Renal cortical epithelial cell (primary cell): Measurements from ENCODE around the gene ANKS1B. TPM values are rescaled to one million over a fixed set of nuclear protein-coding genes. Genes with fewer than 3 reads are reported as not detected.

Experiments
- DNase-seq: peaks from one replicate; pipeline ENCODE4 v3.0.0-alpha.2; 2011; ENCODE audit warnings: low read depth
- total RNA-seq: library from RNA; depleted of rRNA; stranded (reverse); fragments of >200 nt; gene quantifications from 2 replicates; pipeline ENCODE4 v1.2.3, GENCODE V29; 2014

The ANKS1B gene
- total RNA-seq, 1 donor from 2014 or later: 6.9 TPM

DNA sequence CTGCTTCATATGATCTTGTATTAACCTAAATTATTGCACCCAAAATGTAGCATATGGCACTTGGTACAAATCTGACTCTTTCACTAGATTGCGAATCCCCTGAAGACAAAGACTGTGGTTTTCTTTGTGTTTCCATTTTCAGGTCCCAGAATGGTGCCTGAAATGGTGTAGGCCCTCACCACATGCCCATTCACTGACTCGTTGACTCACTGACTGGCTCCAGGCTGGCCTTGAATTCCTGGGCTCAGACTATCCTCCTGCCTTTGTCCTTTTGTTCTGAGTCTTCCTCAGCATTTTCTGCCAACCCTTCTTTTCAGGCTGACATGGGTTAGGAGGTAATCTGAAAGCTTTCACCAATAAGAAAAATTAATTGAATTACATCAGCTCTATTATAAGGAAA is 705.8 kb downstream of the ANKS1B start:
- DNase-seq: no peak

DNA sequence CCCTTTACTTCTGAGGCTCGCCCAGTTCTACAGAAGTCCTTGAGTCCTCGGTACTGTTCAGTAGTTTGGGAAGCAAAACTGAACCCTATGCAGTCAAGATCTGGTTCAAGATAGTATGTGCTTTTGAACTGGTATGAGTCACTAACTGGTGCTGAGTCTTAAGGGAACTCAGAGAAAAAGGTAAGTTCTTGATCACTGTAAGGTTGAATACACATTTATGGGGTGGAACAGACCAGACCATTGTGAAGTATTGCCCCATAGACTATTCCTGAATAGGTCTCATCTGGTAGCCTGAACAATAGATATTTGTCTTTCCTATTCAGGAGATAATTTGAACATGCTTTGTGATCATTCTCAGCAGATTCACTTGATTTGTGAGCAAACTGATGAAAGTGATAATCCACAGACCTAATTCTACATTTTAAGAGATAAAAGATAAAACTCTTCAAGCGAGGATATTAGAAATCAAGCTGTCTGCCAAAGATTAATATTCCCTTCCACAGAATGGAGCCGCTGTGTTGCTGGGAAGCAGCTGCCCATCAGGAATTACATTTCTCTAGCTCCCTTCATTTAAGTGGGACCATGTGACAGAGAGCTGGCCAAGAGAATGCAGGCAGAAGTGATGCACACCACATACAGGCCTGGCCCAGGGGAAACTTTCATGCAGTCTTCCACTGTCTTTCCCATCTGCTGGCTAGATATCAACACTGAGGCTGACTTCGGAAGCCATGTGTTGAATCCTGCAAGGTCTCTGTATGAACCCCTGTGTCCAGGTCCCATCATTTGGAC is 707.0 kb downstream of the ANKS1B start:
- DNase-seq: peak; percentile 66

DNA sequence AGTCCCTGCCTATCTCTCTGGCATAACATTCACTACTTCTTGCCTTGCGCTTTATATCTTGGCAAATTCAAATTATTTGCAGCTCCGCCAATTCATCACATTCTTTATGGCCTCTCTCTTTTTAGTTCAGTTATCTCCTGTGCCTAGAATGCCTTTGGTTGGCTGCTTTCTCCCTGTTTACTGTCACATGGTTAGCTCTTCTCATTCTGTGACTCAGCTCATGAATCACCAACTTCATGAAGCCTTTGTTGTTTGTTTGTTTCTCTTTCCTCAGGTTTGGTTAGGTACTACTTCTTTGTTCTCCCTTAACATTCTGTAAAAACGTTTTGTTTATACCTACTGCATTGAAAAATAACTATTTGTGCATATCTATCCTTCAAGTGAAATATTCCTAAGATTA is 713.7 kb downstream of the ANKS1B start:
- peak; percentile 80 for DNase-seq

DNA sequence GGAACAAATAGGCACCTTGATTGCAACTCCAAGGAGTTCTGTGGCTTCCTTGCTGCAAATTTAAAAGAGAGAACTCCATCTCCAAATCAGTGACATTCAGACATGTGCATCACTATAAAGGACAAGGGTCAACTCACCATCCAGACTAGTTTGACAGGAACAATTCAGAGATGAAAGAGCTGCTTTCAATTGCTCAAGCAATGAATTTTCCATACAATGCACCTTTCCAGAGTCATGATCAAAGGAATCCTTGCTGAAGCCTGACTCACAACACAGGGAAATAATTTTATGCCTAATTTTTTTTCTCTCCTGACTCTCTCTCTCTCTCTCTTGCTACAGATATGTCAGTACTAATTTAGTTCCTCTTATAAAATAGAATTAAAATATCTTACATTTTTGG is 717.7 kb downstream of the ANKS1B start:
- DNase-seq: peak; percentile 61

DNA sequence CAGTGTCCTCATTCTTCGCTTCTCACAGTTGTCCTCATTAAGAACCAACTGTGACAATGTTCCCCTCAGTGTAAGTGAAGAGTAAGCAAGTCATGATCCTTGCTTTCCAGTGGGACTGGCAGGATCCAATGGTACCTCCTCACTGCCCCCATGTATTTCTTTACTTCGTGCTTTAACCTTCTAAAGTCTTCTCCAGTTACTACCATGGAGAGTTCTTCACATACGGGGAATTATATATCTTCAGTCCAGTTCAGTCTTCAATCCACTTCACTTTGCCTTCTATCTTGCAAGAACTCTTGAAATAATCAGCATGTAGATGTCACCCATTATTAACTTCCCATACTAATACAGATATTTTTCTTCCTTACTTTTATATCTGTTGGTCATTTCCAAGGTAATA is 719.1 kb downstream of the ANKS1B start:
- DNase-seq: no peak

DNA sequence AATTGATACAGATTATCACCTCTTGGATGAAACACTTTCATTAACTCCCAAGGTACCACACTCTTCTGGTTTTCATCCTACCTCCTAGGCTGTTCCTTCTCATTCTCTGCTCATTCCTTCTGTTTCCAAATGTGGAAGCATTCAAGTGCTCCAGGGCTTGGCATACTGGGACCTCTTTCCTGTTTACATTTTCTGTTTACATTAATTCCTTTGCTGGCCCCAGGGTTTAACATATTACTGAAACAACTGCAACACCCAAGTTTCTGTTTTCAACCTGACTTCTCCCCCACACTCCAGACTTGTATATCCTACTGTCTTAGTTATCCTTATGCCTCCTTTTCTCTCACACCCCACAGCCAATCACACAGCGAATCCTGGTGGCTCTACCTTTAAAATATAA is 723.5 kb downstream of the ANKS1B start:
- DNase-seq: no peak

DNA sequence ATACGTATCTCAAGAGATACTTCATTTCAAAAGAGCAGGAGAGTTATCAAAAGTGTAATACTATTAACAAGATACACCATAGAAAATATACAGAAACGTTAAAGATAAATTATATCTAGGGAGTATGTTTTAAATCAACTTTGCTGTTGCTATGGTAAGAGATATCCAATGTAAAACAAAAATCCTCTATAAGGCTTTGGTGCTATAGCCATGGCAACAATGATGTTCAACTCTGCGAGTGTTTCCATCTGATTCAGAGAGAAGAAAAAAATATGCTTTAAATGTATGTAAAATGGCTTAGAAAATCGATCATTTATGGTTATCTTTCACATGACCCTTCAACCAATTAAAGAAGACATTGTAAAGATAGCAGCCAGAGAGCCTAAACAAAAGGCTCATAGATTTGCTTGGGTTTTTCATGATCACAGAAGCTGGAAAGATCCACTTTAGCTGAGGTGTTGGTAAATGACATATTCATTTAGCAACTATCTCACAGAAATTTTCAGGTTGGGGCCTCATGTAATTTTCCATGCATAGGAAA is 724.2 kb downstream of the ANKS1B start:
- no peak for DNase-seq

DNA sequence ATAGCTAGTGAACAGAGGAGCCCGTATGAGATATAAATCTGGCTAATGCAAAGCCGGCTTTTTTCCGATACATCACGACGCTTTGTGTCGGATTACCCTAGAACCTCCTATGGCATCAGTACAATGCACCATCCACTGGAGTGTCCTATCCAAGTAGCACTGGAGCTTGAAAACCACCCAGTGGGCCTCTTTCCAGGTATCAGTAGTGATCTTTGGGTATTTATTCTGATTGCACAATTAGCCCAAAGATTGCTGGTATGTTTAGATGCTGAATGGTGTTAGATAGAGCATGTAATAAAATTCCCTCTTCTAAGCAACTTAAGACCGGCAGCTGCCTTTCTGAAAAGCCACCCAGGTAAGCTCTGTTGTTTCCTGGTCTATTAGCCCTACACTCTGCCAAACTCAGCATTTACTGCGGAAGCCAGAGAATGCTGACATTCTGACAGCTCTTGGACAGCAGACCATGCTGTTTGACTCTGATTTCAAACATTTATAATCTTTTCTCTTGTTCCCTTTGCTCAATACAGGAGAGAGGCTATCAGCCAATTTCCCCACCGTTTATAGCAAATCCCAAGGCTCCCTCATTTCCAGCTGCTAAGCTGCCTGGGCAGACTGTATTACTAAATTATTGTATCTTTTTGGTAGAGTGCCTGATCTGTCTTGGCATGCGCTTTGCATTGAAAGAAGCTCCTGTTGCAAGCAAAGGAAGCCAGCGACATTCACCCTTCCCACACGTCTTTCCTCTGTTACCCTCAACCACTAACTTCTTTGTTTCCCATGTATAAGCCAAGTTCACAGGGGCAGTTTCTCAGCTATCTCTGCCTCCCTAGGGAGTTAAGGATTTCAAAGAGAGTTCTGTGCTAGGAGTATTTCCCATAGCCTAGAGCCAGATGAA is 725.4 kb downstream of the ANKS1B start:
- DNase-seq: no peak

DNA sequence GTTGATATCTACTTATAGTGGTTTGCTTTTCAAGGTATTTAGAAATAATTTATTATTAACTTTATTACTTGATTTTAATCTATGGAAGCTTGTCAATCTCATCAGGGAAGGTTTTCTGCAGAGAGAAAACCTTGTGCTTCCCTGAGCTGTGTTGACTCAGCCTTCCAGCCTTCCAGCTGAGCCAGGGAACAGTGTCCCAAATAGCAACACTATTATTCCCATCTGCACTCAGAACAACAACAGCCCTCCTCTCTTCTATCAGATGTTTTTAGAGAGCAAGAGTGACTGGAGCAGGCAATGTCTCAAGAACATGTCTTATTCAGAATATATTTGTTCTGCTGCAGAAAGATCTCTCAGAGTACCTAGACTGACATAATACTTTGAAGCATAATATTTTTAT is 727.1 kb downstream of the ANKS1B start:
- no peak for DNase-seq

DNA sequence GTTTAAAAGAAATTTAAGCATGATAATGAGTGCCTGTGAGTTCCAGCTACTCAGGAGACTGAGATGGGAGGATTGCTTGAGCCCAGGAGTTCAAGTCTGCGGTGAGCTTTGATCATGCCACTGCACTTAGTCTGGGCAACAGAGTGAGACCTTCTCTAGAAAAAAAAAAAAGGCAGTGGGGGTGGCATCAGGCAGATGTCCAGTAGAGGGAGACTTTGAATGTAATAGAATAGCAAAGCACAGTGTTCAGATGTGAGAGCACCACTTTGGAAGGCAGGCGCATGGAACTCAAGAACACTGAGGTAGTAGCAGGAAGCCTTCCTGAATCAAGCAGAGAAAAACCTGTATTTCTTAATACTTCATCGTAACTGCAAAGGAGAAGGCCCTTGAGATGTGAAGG is 731.7 kb downstream of the ANKS1B start:
- DNase-seq: peak; percentile 57

DNA sequence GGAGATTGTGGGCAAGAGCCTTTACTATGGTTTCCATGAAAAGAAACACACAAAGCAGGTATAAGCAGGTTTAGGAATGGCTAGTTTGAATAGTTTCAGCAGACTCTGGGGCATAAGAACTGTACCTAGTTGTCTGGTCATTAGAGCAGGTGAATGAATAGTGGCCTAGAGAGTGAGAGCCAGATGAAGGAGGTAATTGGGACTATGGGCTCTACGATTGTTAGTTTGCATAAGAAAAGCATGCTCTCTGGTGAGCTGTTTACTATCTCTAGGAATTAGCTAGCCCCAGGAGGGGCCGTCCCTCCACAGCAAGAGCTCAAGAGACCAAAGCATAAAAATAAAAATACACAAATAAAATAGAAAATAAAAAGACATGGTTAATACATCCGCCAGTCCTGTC is 734.6 kb downstream of the ANKS1B start:
- DNase-seq: no peak

DNA sequence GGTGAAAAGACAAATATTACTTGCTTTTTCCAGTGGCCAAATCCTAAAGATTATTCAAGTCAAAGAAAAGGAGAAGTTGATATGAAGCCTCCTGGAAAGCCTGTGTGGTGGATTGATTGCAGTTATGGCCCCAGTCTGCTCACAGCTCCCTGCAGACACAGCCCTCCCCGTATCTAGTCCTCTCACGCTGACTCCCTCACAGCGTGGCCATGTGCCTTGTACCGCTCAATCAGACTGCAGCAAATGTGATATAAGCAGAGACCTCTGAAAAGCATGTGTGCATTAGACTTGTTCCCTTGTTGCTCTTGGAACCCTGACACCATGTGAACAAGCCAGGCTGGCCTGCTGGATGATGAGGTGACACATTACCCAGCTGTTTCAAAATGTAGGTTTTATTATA is 735.2 kb downstream of the ANKS1B start:
- no peak for DNase-seq

DNA sequence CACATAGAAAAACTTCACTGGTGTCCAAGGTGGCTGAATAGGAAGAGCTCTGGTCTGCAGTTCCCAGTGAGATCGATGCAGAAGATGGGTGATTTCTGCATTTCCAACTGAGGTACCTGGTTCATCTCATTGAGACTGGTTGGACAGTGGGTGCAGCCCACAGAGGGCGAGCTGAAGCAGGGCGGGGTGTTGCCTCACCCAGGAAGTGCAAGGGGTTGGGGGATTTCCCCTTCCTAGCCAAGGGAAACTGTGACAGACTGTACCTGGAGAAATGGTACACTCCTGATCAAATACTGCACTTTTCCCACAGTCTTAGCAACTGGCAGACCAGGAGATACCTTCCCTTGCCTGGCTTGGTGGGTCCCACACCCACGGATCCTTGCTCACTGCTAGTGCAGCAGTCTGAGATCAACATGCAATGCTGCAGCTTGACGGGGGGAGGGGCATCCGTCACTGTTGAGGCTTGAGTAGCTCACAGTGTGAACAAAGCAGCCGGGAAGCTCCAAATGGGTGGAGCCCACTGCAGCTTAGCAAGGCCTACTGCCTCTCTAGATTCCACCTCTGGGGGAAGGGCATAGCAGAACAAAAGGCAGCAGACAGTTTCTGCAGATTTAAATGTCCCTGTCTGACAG is 746.7 kb downstream of the ANKS1B start:
- peak; percentile 62 for DNase-seq

DNA sequence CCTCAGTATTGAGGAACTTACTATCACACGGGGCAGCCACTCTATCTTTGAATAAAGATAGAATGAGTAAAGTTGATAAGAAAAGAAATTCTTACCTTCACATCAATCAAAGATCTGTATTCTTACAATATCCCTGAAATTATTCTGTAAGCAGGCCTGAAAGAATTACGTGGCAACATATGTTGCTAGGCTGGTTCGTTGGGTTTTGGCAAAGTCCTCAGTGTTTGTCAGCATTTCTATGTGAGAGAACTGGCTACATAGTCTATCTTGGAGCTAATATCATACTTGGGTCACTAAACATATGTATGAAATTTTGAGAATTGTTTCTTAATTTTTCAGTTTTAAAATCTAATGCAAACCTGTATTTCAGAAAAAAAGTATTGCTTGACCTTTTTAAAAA is 749.4 kb downstream of the ANKS1B start:
- no peak for DNase-seq

DNA sequence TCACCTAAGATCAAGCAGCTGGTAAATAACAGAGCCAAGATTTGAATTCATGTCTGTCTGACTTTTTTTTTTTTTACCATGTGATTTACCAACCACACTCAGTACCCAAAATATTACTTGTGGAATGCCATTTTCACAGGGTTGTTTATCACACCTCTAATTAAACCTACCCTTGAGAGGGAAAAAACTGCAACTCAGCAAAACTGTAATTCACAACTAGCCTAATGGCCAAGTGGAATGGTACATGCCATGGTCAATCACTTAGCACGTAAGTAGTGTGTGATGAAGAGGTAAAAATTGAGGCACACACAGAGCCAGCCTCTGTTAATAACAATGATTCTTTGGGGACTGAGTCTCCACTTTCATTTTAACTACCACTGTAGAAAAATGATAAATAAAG is 750.0 kb downstream of the ANKS1B start:
- no peak for DNase-seq

DNA sequence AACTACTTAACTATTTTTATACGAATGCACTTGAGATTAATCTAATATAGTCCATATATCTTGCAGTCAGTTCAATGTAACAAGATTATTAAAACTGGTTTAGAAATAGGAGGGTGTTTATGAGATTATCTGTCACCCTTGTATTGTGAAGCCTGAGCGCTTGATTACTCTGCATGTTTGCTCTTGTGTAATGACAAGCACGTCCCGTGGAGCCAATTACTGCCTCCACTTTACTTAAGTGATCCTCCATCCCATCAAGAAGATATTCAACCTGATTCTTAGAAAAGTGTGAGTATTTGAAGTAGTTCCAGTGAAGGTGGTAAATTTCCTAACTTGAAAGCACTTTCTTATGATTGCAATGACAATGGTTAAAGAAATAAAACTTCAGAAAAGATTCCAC is 752.4 kb downstream of the ANKS1B start:
- DNase-seq: no peak

DNA sequence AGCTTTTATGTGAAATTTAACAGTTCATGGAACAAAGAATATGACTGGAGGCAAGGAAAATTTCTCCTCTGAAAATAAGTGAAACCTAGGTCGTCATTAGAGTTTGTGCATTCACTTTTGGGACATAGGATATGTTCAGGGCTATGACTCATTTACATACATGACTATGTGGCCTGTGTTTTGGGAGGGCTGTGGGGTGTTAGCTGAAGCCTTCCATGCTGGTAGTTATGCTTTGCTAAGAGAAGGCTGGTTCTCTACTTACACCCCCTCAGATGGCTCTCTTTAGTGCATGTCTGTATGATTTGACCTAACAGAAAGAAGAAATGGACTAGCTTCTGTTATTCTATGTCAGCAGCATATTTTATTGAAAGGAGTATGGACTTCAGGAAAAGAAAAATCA is 753.7 kb downstream of the ANKS1B start:
- no peak for DNase-seq

DNA sequence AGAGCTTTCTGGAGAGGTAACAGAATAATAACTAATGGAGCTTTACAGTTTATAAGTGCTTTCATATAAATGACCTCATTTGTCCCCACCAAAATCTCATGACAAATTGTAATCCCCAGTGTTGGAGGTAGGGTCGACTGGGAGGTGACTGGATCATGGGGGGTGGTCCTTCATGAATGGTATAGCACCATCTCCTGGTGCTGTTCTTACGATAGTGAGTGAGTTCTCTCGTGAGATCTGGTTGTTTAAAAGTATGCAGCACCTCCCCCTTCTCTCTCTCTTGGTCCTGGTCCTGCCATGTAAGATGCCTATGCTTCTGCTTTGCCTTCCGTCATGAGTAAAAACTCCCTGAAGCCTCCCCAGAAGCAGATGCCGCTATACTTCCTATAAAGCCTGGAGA is 760.5 kb downstream of the ANKS1B start:
- no peak for DNase-seq

DNA sequence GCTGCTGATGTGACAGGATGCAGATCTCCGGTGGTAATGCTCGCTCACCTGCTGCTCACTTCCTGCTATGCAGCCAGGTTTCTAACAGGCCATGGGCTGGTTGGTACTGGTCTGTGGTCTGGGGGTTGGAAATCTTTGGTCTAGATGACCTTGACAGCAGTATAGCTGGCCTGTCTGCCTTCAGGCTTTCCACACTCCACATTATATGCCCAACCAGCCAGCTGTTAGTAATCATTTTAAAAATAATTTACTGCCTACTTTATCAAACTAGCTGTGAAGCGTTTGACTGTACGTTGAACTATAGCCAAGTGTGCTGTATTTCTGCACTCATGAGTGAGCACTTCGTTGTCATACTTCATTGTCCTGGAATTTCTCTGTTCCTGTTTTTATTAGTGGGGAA is 761.2 kb downstream of the ANKS1B start:
- DNase-seq: no peak

DNA sequence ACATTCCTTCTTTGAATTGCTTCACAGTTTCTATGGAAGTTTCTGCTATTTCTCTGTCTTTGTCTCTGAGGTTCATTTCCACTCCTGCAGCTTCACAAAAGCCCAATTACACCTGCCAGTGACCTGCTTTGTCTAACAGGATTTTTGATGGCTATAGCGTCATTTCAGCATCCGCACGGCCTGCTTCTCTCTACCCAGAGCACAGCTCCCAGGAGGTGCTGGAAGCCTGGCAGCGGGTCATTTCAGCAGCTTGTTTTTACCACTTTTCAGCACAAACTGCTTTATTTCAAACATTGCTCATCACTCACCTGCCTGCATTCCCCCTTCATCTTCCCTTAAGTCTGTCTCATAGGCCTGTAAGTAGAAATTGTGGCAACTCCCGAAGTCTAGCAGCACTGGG is 771.7 kb downstream of the ANKS1B start:
- no peak for DNase-seq

DNA sequence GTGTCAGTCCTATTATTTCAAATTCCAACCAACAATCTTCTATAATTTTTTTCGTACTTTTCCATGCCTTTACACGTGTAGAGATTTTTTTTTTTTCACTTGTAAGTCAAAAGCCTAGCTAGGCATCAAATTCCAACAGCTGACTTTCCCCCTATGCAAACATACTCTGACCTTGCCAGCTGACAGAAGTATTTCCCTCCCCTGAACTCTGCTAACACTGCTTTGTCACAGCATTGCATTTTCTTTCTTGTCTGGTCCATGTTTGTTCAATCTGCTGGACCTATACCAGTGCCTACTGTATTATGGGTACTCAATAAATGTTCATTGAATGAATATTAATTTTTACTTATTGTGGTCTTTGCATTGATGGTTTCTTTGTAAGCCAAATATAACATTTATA is 772.5 kb downstream of the ANKS1B start:
- no peak for DNase-seq

DNA sequence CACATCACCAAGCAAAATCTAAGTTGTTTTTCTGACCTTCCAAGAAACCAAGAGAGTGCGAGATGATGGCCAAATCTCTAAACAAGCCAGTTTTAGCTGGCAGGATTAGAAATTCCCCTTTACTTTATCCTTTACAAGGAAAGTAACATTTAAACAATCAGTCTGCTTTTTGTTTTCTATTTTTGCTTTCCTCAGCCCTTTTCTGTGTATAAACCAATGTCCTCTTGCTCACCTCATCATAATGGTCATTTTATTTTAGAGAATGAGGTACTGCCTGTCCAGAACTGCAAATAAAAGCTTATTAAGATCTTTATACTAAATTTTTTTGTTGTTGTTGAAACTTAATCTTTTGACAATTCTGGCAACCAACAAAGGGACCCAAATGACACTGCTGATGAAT is 779.6 kb downstream of the ANKS1B start:
- no peak for DNase-seq
